Stimulated activated CD4-positive, alpha-beta T cell treated with anti-CD3 and anti-CD28 coated beads, TNF-alpha, amount 100 ng/mL, for 24 hours (primary cell): Measurements from ENCODE around the gene ATOSA.
A peak's percentile ranks its signal among the peaks of the same experiment; 100 is the strongest.

ENCODE experiments used
- DNase-seq, 3 experiments: peaks; one replicate each; pipeline ENCODE4 v3.0.0-alpha.2; 2020; ENCODE audit warnings: low read depth in 3 of 3

Gene ATOSA

GRCh38 chr15:52683580-52683979 lies 4.4 kb upstream of the ATOSA start:
- no peak for DNase-seq

GRCh38 chr15:52682781-52683180 lies 3.6 kb upstream of the ATOSA start:
- no peak for DNase-seq

GRCh38 chr15:52682200-52682599 lies 3.0 kb upstream of the ATOSA start:
- no peak for DNase-seq

- DNase-seq: no peak
These were observed 2.3 kb upstream of the ATOSA start for GRCh38 chr15:52681441-52681840.

- DNase-seq: no peak
These were observed 1.6 kb upstream of the ATOSA start for GRCh38 chr15:52680761-52681160.

GRCh38 chr15:52680041-52680391 lies 828 bp upstream of the ATOSA start:
- no peak for DNase-seq

- peak; percentile 16 to 49 (median 19) for DNase-seq
These were observed 538 bp downstream of the ATOSA start for GRCh38 chr15:52678468-52679231.

GRCh38 chr15:52677593-52678467 lies 1.4 kb downstream of the ATOSA start:
- DNase-seq: peak; percentile 15 to 44 (median 25)

- no peak for DNase-seq
These were observed 4.4 kb downstream of the ATOSA start for GRCh38 chr15:52674831-52675230.

- no peak for DNase-seq
These were observed 5.5 kb downstream of the ATOSA start for GRCh38 chr15:52673734-52674133.

GRCh38 chr15:52673312-52673711 lies 5.9 kb downstream of the ATOSA start:
- DNase-seq: no peak

GRCh38 chr15:52672661-52673060 lies 6.5 kb downstream of the ATOSA start:
- no peak for DNase-seq

- no peak for DNase-seq
These were observed 9.1 kb downstream of the ATOSA start for GRCh38 chr15:52670087-52670486.

GRCh38 chr15:52668133-52668532 lies 11.1 kb downstream of the ATOSA start:
- DNase-seq: no peak

- DNase-seq: no peak
These were observed 11.6 kb downstream of the ATOSA start for GRCh38 chr15:52667597-52667996.

GRCh38 chr15:52663536-52664294 lies 15.5 kb downstream of the ATOSA start:
- DNase-seq: no peak

- no peak for DNase-seq
These were observed 17.3 kb downstream of the ATOSA start for GRCh38 chr15:52661909-52662308.

- DNase-seq: no peak
These were observed 19.0 kb downstream of the ATOSA start for GRCh38 chr15:52660192-52660591.

- DNase-seq: no peak
These were observed 20.2 kb downstream of the ATOSA start for GRCh38 chr15:52658955-52659354.

- no peak for DNase-seq
These were observed 21.9 kb downstream of the ATOSA start for GRCh38 chr15:52657338-52657737.

- DNase-seq: no peak
These were observed 22.8 kb downstream of the ATOSA start for GRCh38 chr15:52656412-52656811.

- DNase-seq: no peak
These were observed 25.7 kb downstream of the ATOSA start for GRCh38 chr15:52653431-52653964.
